ENCODE measurements around the gene MED17.
A peak's percentile ranks its signal among the peaks of the same experiment; 100 is the strongest.

Gene MED17

GRCh38 chr11:93817426-93818348 lies 33.6 kb downstream of the MED17 start:
- no peak for DNase-seq (ENCODE audit: low read depth in 2 of 2)

GRCh38 chr11:93819966-93820695 lies 36.0 kb downstream of the MED17 start:
- no peak for DNase-seq (ENCODE audit: low read depth in 2 of 2)

- no peak for DNase-seq (ENCODE audit: low read depth in 2 of 2)
These were observed 36.8 kb downstream of the MED17 start for GRCh38 chr11:93820847-93821246.

GRCh38 chr11:93821617-93822016 lies 37.5 kb downstream of the MED17 start:
- no peak for DNase-seq (ENCODE audit: low read depth in 2 of 2)

- no peak for DNase-seq (ENCODE audit: low read depth in 2 of 2)
These were observed 38.3 kb downstream of the MED17 start for GRCh38 chr11:93822359-93822758.

- no peak for DNase-seq (ENCODE audit: low read depth in 2 of 2)
These were observed 39.1 kb downstream of the MED17 start for GRCh38 chr11:93823210-93823609.

GRCh38 chr11:93827363-93827762 lies 43.3 kb downstream of the MED17 start:
- no peak for DNase-seq (ENCODE audit: low read depth in 2 of 2)

GRCh38 chr11:93829598-93829997 lies 45.5 kb downstream of the MED17 start:
- DNase-seq (ENCODE audit: low read depth in 2 of 2), result no peak

GRCh38 chr11:93831343-93832127 lies 47.5 kb downstream of the MED17 start:
- DNase-seq (ENCODE audit: low read depth in 2 of 2), result no peak

- no peak for DNase-seq (ENCODE audit: low read depth in 2 of 2)
These were observed 48.7 kb downstream of the MED17 start for GRCh38 chr11:93832780-93833179.

GRCh38 chr11:93838967-93839366 lies 54.9 kb downstream of the MED17 start:
- no peak for DNase-seq (ENCODE audit: low read depth in 2 of 2)

GRCh38 chr11:93840180-93840579 lies 56.1 kb downstream of the MED17 start:
- DNase-seq (ENCODE audit: low read depth in 2 of 2), result no peak

- no peak for DNase-seq (ENCODE audit: low read depth in 2 of 2)
These were observed 56.9 kb downstream of the MED17 start for GRCh38 chr11:93840981-93841380.

- DNase-seq (ENCODE audit: low read depth in 2 of 2), result no peak
These were observed 57.4 kb downstream of the MED17 start for GRCh38 chr11:93841446-93841845.

- DNase-seq (ENCODE audit: low read depth in 2 of 2), result no peak
These were observed 58.0 kb downstream of the MED17 start for GRCh38 chr11:93842034-93842433.

GRCh38 chr11:93842461-93842860 lies 58.4 kb downstream of the MED17 start:
- DNase-seq (ENCODE audit: low read depth in 2 of 2), result no peak

- no peak for DNase-seq (ENCODE audit: low read depth in 2 of 2)
These were observed 59.8 kb downstream of the MED17 start for GRCh38 chr11:93843906-93844305.

GRCh38 chr11:93844568-93844967 lies 60.5 kb downstream of the MED17 start:
- DNase-seq (ENCODE audit: low read depth in 2 of 2), result no peak

GRCh38 chr11:93845181-93846092 lies 61.4 kb downstream of the MED17 start:
- DNase-seq (ENCODE audit: low read depth in 2 of 2), result no peak

- DNase-seq (ENCODE audit: low read depth in 2 of 2), result peak in 1 of 2 experiments; percentile 23
These were observed 62.3 kb downstream of the MED17 start for GRCh38 chr11:93846411-93846810.

GRCh38 chr11:93849201-93849600 lies 65.1 kb downstream of the MED17 start:
- no peak for DNase-seq (ENCODE audit: low read depth in 2 of 2)

Measured in fibroblast of skin of left quadriceps (primary cell).